ENCODE results near the gene CTXN1. TPM values are rescaled to one million over a fixed set of nuclear protein-coding genes. Genes with fewer than 3 reads are reported as not detected.
"Not testable (repeated sequence)": the region's sequence is repeated elsewhere in the genome, so short reads cannot be mapped to it uniquely, and the experiment has no call there.

Gene CTXN1
- total and polyA plus RNA-seq, 9 donors: 1.4 to 99.7 (median 5.4) TPM; not detected in 1

GRCh38 chr19:7961920-7962626, 36.1 kb upstream of the CTXN1 start:
- Histone ChIP-seq H3K36me3 (no peaks in the 10 kb centered on the region), H3K27ac (no peak overlapping the region), H3K4me3 (no peak overlapping the region), H3K27me3 (no peaks in the 10 kb centered on the region), H3K9me3 (no peaks in the 10 kb centered on the region), H3K4me1 (ENCODE audit: insufficient read depth) (no peaks in the 10 kb centered on the region)
- intact Hi-C loops (cut with DNase I): loop anchor here in 1 of 4 donors (10.0 kb wide), 1 partner anchor 293 kb away; no protein-coding TSS in a partner anchor
- TF ChIP-seq POLR2A (IDR thresholded peaks at IDR 0.05) (no peak), EP300 (IDR thresholded peaks at IDR 0.05) (no peak)
- TF ChIP-seq, protein P1, sequence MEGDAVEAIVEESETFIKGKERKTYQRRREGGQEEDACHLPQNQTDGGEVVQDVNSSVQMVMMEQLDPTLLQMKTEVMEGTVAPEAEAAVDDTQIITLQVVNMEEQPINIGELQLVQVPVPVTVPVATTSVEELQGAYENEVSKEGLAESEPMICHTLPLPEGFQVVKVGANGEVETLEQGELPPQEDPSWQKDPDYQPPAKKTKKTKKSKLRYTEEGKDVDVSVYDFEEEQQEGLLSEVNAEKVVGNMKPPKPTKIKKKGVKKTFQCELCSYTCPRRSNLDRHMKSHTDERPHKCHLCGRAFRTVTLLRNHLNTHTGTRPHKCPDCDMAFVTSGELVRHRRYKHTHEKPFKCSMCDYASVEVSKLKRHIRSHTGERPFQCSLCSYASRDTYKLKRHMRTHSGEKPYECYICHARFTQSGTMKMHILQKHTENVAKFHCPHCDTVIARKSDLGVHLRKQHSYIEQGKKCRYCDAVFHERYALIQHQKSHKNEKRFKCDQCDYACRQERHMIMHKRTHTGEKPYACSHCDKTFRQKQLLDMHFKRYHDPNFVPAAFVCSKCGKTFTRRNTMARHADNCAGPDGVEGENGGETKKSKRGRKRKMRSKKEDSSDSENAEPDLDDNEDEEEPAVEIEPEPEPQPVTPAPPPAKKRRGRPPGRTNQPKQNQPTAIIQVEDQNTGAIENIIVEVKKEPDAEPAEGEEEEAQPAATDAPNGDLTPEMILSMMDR (IDR thresholded peaks at IDR 0.05): no peak
- no peak for DNase-seq
- WGBS, 3 donors: 76 to 82% (median 77%) methylated on average over 13 of the region's 13 CpGs

GRCh38 chr19:7961082-7961481, 35.1 kb upstream of the CTXN1 start:
- H3K27ac ChIP-seq; DNase-seq; H3K9me3 ChIP-seq; H3K36me3 ChIP-seq; H3K27me3 ChIP-seq; H3K4me3 ChIP-seq; H3K4me1 ChIP-seq (ENCODE audit: insufficient read depth): not testable (repeated sequence)
- WGBS, 3 donors: 84 to 92% (median 89%) methylated on average over 4 of the region's 4 CpGs
- intact Hi-C loops (cut with DNase I): loop anchor here in 1 of 4 donors (10.0 kb wide), 1 partner anchor 294 kb away; no protein-coding TSS in a partner anchor

DNA sequence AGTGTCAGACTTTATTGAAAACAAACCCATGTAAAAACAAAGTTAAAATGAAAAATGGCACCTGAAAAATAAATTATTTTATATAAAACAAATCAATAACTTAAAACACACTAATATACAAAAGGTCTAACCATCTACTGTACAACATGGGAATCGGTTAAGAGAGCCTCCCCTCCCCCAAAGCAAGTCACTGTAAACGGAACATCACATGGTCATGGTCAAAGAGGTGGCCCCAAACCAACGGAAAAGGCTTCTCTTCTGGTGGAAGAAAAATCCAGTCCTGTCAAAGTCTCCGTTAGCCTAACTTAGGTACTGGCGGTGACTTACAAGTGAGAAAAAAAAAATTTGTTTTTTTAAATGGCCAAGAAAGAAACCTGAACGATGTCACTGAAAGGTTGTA, 33.3 kb upstream of the CTXN1 start:
- Histone ChIP-seq H3K27ac (no peak overlapping the region), H3K9me3 (no peaks in the 10 kb centered on the region), H3K4me1 (ENCODE audit: insufficient read depth) (peaks cover 3% of the 10 kb centered on the region), H3K4me3 (no peak overlapping the region), H3K27me3 (no peaks in the 10 kb centered on the region), H3K36me3 (no peaks in the 10 kb centered on the region)
- intact Hi-C loops (cut with DNase I): no loop called here
- 63 to 67% (median 64%) methylated on average over 6 of the region's 6 CpGs for WGBS, 3 donors
- no peak for TF ChIP-seq POLR2A (IDR thresholded peaks at IDR 0.05)
- TF ChIP-seq EP300 (IDR thresholded peaks at IDR 0.05): no peak
- TF ChIP-seq, protein P1 (IDR thresholded peaks at IDR 0.05): no peak
- no peak for DNase-seq

GRCh38 chr19:7955696-7956095, 29.8 kb upstream of the CTXN1 start:
- peaks cover 3% of the 10 kb centered on the region for H3K4me1 ChIP-seq (ENCODE audit: insufficient read depth)
- WGBS, 3 donors: 80 to 86% (median 82%) methylated on average over 11 of the region's 11 CpGs
- no peaks in the 10 kb centered on the region for H3K9me3 ChIP-seq
- H3K27ac ChIP-seq: no peak overlapping the region
- no peak for TF ChIP-seq EP300 (IDR thresholded peaks at IDR 0.05)
- no peak for TF ChIP-seq POLR2A (IDR thresholded peaks at IDR 0.05)
- TF ChIP-seq, protein P1 (IDR thresholded peaks at IDR 0.05): no peak
- H3K36me3 ChIP-seq: no peaks in the 10 kb centered on the region
- no peak for DNase-seq
- no peak overlapping the region for H3K4me3 ChIP-seq
- H3K27me3 ChIP-seq: no peaks in the 10 kb centered on the region
- intact Hi-C loops (cut with DNase I): no loop called here

DNA sequence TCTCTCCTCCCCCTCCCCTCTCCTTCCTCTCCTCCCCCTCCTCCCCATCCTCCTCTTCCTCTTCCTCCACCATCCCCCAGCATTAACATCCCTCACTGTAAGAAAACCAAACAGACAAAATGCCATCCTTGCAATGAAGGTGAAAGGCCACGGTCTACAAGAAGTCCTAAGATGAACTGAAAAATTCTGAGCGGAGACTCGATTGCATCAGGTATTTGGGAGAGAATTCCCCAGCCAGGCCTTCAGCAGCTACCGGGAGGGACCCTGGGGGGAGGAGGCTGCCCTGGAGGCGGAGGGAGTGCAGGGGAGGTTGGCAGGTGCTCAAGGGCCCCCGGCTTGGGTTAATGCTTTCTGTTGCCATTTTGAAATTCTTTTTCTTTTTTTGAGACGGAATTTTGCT, 27.6 kb upstream of the CTXN1 start:
- 31 to 51% (median 44%) methylated on average over 7 of the region's 7 CpGs for WGBS, 3 donors
- no peak overlapping the region for H3K4me3 ChIP-seq
- no peak overlapping the region for H3K27ac ChIP-seq
- H3K36me3 ChIP-seq: no peaks in the 10 kb centered on the region
- no peak for DNase-seq
- H3K4me1 ChIP-seq (ENCODE audit: insufficient read depth): peaks cover 3% of the 10 kb centered on the region
- intact Hi-C loops (cut with DNase I): no loop called here
- H3K9me3 ChIP-seq: no peaks in the 10 kb centered on the region
- TF ChIP-seq, protein P1 (IDR thresholded peaks at IDR 0.05): no peak
- TF ChIP-seq EP300 (IDR thresholded peaks at IDR 0.05): no peak
- H3K27me3 ChIP-seq: no peaks in the 10 kb centered on the region
